Hematopoietic multipotent progenitor cell treated with erythropoietin and hydrocortisone succinate and interleukin-3 and kit ligand, for 8 days (in vitro differentiated cells): Measurements from ENCODE around the gene CLEC10A.
"Not testable (repeated sequence)": the region's sequence is repeated elsewhere in the genome, so short reads cannot be mapped to it uniquely, and the experiment has no call there.

Experiments used
- DNase-seq: peaks from one replicate; pipeline ENCODE4 v3.0.0-alpha.2; 2015

CLEC10A gene

GRCh38 chr17:7107795-7108559 lies 27.9 kb upstream of the CLEC10A start:
- DNase-seq: no peak

GRCh38 chr17:7107012-7107754 lies 27.1 kb upstream of the CLEC10A start:
- DNase-seq: no peak

- no peak for DNase-seq
Measured at GRCh38 chr17:7102421-7102820, 22.4 kb upstream of the CLEC10A start.

- no peak for DNase-seq
Measured at GRCh38 chr17:7101531-7101930, 21.5 kb upstream of the CLEC10A start.

GRCh38 chr17:7100641-7101379 lies 20.8 kb upstream of the CLEC10A start:
- not testable (repeated sequence) for DNase-seq

- no peak for DNase-seq
Measured at GRCh38 chr17:7098802-7099459, 18.9 kb upstream of the CLEC10A start.

- no peak for DNase-seq
Measured at GRCh38 chr17:7097940-7098339, 17.9 kb upstream of the CLEC10A start.

GRCh38 chr17:7095625-7096024 lies 15.6 kb upstream of the CLEC10A start:
- peak; percentile 7 for DNase-seq

GRCh38 chr17:7094652-7095019 lies 14.6 kb upstream of the CLEC10A start:
- no peak for DNase-seq

GRCh38 chr17:7091311-7092005 lies 11.4 kb upstream of the CLEC10A start:
- DNase-seq: not testable (repeated sequence)

GRCh38 chr17:7089570-7089969 lies 9.5 kb upstream of the CLEC10A start:
- not testable (repeated sequence) for DNase-seq

- not testable (repeated sequence) for DNase-seq
Measured at GRCh38 chr17:7088442-7088841, 8.4 kb upstream of the CLEC10A start.

GRCh38 chr17:7084088-7084487 lies 4.0 kb upstream of the CLEC10A start:
- peak; percentile 22 for DNase-seq

GRCh38 chr17:7083592-7083991 lies 3.5 kb upstream of the CLEC10A start:
- no peak for DNase-seq

- no peak for DNase-seq
Measured at GRCh38 chr17:7081341-7082062, 1.5 kb upstream of the CLEC10A start.

GRCh38 chr17:7080456-7081041 lies 498 bp upstream of the CLEC10A start:
- DNase-seq: no peak

- DNase-seq: no peak
Measured at GRCh38 chr17:7078711-7079110, 1.3 kb downstream of the CLEC10A start.

- no peak for DNase-seq
Measured at GRCh38 chr17:7077911-7078546, 2.0 kb downstream of the CLEC10A start.

- no peak for DNase-seq
Measured at GRCh38 chr17:7074931-7075330, 5.1 kb downstream of the CLEC10A start.

GRCh38 chr17:7072406-7072805 lies 7.6 kb downstream of the CLEC10A start:
- no peak for DNase-seq

- DNase-seq: no peak
Measured at GRCh38 chr17:7070712-7071111, 9.3 kb downstream of the CLEC10A start.
